ENCODE data around the gene S100A2.

Gene S100A2

GRCh38 chr1:153543736-153544135, 21.9 kb downstream of the S100A2 start:
- DNase-seq = no peak

DNA sequence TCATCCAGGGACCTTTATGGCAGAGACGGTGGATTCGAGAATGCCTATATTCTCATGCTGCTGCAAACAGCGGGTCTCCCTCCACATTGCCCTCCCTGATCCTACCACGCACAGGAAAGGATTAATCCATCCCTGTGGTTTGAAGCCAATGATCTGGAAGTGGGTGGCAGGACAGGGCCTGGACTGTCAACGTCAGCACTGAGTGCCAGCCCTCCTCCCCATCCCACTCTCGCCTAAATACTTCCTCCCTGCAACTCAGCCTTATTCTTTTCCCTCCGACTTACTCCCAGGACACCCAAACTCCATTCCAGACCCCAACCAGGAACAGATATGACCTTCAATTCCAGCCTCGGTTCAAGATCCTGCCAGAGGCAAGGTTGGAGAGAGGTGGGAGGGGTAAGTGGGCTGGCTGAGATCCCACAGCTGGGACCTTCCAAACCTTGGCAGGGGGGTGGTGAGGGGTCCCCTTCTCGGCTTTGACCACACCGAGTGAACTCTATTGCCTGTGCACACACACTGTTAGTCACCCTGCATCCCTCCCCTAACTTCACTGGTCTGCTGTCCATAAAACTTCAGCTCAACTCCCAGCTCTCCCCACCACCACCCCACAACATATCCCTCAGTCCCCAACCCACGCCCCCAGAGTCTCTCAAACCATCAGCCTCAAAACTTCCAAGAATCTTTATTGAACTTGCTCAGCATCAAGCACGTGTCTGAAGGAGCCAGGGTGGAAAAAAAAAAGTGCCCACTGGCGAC, 22.5 kb downstream of the S100A2 start:
- no peak for DNase-seq

GRCh38 chr1:153541641-153542590, 23.7 kb downstream of the S100A2 start:
- no peak for DNase-seq

DNA sequence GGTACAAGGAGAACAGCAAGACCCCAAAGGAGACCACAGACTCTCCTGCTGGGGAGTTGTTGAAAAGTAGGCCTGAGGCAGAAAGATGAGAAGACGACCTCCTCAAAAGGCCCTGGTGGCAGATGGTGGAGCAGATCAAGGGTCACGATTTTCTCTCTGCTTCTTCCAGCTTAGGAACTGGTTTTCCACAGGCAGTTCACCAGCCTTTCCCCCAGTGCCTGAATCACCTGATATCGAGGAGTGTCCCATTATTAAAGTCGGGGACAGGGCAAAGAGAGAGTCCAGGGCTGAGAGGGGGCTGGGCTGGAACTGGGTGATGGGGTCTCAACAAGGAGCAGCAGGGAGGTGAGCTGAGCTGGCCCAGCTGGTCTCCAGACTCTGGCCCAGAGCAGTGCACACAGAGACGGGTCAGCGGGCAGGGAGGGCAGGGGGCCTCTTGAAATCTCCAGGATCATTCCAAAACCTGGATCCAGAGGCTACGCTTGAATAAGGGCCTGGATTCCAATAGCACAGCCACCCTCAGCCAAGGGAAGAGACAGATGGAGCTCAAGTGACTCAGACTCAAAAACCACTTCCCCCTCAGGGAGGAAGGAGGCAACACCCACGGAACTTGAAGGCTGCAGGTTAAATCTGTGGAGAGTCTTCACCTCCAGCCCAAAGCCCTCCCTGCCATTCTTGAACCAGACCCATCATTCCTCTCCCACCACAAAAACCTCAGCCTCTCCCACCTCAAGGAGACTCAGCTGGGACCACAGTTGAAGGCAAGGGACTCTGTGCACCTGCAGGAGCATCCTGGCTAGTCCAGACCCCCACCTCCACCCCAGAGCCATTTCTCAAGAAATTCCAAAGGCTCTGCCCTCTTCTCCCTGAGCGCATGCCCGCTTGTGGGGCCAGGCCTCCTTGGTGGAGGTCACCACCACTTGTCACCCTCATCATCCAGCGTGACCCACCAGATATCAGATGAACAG, 25.0 kb downstream of the S100A2 start, which contains the start of gene S100A5:
Gene S100A5 (minus strand): TSS at position 541 of the 968 bp plus-strand sequence. CDS start 743 bp downstream, outside the sequence.
- DNase-seq = peak; percentile 59 to 82

- DNase-seq = no peak
These were observed 26.1 kb downstream of the S100A2 start for GRCh38 chr1:153539395-153540093.

GRCh38 chr1:153538315-153538821, 27.3 kb downstream of the S100A2 start:
- peak; percentile 61 to 76 for DNase-seq

- DNase-seq = no peak
These were observed 28.3 kb downstream of the S100A2 start for GRCh38 chr1:153537376-153537730.

GRCh38 chr1:153536671-153537375, 28.8 kb downstream of the S100A2 start:
- DNase-seq = no peak

DNA sequence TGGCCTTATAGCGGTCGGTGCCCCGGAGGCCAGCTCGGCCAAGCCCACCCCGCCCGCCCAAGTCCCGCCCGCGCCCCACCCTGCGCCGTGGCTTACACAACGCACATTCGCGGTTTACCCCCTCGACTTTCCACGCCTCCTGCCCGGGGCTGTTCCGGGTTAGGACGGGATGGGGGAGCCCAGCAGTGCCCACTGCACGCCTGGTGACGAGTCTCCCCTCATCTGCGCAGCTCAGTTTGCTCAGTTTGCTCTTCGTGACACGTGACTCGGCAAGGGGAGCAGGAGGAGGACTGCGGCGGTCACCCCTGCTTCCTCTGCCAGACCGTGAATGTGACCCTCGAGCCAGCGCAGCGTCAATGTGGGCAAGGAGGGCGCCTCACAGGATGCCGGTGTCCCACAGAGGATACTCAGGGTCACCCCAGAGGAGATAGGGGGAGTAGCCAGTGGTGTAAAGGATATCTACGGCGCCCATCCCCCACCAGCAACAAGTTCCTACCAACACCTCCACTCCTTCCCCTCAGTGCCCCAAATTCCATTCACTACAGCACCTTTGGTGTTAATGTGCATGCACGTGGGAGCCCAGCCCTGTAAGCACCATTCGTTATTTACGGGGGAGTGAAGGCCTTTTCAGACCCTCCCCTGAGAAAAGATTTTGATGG, 29.5 kb downstream of the S100A2 start:
- DNase-seq = peak in 1 of 2 experiments; percentile 39

DNA sequence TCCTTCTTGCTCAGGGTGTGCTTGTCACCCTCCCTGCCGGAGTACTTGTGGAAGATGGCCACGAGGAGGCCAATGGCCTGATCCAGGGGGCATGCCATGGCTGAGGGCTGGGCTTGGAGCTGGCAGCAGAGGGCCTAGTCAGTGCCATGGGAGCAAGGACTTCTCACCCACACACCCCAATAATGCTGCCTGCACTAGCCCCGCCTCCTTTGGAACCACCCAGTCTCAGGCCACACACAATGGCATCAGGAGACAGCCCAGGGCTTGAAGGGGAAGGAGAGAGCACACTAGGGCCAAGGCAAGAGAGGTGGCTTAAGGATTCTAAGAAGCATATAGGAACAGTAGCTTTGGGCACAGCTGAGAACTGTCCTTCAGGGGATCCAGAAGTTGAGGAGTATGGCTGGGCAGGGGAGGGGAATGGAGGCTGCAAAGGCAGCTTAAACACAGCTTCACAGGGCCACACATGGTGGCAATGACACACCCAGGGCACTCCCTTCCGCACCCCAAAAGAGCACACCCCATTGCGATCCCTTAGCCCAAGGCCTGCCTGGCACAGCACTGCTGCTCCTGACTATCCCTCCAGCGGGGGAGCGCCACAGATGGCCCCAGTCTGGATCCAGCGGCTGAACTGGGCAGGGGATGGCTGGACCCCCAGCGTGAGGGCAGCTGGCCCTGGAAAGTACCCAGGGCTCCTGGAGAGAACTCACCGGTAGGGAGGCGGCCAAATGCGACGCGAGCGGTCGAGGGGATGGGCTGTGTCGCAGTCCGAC, 30.2 kb downstream of the S100A2 start, which contains the start of gene S100A6:
Gene S100A6 (minus strand): TSS at position 750 of the 770 bp plus-strand sequence. CDS start 652 bp downstream, at position 98.
- peak in 1 of 2 experiments; percentile 39 for DNase-seq

GRCh38 chr1:153534925-153535241, 30.8 kb downstream of the S100A2 start:
- no peak for DNase-seq

DNA sequence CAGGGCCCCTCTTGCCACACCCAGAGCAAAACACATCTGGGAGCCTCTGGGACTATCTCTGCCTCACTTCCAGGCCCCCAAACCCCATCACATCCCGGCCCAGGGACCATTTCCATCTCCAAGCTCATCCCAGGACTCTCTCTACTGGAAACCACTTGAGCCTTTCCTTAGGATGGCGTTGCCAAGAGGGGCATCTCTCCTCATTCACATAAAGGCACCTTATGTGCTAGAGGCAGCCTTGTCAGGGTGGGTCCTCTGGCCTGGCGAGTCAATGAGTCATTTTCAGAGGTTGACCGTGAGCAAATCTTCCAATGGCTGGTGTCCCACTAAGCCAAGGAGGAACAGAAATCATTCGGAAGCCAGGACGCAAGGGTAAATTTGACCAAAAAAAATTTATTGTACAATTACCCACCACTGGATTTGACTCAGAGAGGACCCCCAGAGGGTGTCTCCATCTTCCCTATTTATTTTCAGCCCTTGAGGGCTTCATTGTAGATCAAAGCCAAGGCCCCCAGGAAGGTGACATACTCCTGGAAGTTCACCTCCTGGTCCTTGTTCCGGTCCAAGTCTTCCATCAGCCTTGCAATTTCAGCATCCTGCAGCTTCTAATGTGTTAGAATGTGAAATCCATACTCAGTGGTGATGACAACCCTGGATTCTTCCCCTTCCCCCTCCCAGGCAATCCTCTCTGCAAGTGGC, 31.3 kb downstream of the S100A2 start:
- no peak for DNase-seq

DNA sequence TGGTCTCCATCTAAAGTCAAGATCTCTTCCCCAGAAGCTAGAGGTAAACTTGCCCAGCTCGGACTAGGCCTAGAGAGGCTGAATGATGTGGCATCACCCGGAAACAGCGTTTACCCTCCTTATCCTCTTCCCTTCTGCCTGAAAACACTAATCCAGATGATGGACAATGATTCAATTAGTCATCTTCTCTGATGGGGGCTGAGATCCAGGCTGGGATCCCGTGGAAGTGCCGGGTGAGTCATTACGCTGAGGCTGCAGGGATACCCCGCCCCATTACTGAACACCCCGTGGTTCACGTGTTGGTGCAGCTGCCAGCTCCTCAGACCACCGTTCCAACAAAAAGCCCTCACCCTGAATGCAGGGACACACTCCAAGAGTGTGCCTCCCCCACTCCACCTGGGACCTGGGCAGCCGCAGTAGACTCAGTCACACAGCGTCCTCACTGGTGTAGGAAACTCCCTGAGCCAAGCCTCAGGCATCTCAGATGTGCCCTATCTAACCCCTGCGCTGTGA, 31.9 kb downstream of the S100A2 start:
- no peak for DNase-seq

- DNase-seq = peak; percentile 74 to 84
These were observed 32.7 kb downstream of the S100A2 start for GRCh38 chr1:153532769-153533599.

- no peak for DNase-seq
These were observed 33.5 kb downstream of the S100A2 start for GRCh38 chr1:153532181-153532580.

DNA sequence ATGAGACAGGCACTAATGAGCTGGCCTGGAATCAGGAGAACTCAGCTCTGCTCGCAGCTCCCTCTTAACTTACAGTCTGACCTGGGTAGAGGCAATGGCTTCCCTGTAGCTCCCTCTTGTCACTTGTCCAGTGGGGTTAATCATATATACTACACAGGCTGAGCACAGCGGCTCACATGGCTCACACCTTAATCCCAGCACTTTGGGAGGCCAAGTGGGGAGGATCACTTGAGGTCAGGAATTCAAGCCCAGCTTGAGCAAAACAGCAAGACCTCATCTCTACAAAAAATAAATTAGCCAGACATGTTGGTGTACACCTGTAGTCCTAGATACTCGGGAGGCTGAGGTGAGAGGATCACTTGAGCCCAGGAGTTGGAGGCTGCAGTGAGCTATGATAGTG, 34.0 kb downstream of the S100A2 start:
- no peak for DNase-seq

DNA sequence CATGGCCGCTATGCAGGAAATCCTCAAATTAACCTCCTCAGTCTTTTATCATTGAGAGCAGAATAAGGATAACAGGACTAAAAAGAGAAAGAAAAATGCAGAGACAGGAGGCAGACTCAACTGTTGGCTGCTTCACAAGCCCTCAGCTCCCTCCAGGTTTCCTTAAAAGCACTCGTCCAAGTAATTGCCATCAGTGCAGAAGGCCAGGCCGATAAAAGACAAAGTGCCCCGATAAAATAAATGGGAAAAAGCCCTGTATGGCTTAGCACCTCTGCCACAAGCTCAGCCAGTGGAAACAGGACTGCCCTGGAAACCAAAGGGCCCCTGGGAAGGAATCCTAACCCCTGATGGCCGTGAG, 38.0 kb downstream of the S100A2 start:
- no peak for DNase-seq

All from NCI-H524 (cell line).